Endothelial cell (in vitro differentiated cells): ENCODE results near the gene ARL11. TPM values are rescaled to one million over a fixed set of nuclear protein-coding genes. Genes with fewer than 3 reads are reported as not detected.

ENCODE experiments used
- DNase-seq: peaks from one replicate; pipeline ENCODE4 v3.0.0; 2021; ENCODE audit warnings: low spot score
- H3K27ac Mint-ChIP-seq: one replicate; pipeline ENCODE4 v1.8.0; 2021; ENCODE audit warnings: mixed read lengths, inconsistent platforms; ENCODE audit not compliant: unreplicated experiment
- H3K27me3 Mint-ChIP-seq: one replicate; pipeline ENCODE4 v1.8.0; 2021; ENCODE audit warnings: mild to moderate bottlenecking, moderate library complexity, mixed read lengths, inconsistent platforms; ENCODE audit not compliant: unreplicated experiment
- H3K36me3 Mint-ChIP-seq: one replicate; pipeline ENCODE4 v1.8.0; 2021; ENCODE audit warnings: mild to moderate bottlenecking, low read depth, mixed read lengths, inconsistent platforms; ENCODE audit not compliant: unreplicated experiment
- H3K4me1 Mint-ChIP-seq: one replicate; pipeline ENCODE4 v1.8.0; 2021; ENCODE audit warnings: mild to moderate bottlenecking, mixed read lengths, inconsistent platforms; ENCODE audit not compliant: unreplicated experiment
- H3K4me3 Mint-ChIP-seq: one replicate; pipeline ENCODE4 v1.8.0; 2021; ENCODE audit warnings: mild to moderate bottlenecking, mixed read lengths, inconsistent platforms; ENCODE audit not compliant: unreplicated experiment
- H3K9me3 Mint-ChIP-seq: one replicate; pipeline ENCODE4 v1.8.0; 2021; ENCODE audit warnings: mixed read lengths, inconsistent platforms; ENCODE audit not compliant: unreplicated experiment
- total RNA-seq: library from RNA; stranded (reverse); fragmentation: NEBNext Ultra II Directional; extraction: Animal tissue kit (Norgen Biotek cat#: 25700); gene quantifications from one replicate; pipeline ENCODE4 v1.2.1, GENCODE V29; 2021; ENCODE audit not compliant: unreplicated experiment
- TF ChIP-seq, protein P1 (sequence below): fragments of 200-600 bp; sonication (generic); IDR thresholded peaks from one replicate; pipeline ENCODE4 v1.5.0; 2021; ENCODE audit warnings: antibody characterized with exemption; ENCODE audit not compliant: unreplicated experiment

The ARL11 gene
- total RNA-seq, 1 donor from 2014 or later: 1.4 TPM

DNA sequence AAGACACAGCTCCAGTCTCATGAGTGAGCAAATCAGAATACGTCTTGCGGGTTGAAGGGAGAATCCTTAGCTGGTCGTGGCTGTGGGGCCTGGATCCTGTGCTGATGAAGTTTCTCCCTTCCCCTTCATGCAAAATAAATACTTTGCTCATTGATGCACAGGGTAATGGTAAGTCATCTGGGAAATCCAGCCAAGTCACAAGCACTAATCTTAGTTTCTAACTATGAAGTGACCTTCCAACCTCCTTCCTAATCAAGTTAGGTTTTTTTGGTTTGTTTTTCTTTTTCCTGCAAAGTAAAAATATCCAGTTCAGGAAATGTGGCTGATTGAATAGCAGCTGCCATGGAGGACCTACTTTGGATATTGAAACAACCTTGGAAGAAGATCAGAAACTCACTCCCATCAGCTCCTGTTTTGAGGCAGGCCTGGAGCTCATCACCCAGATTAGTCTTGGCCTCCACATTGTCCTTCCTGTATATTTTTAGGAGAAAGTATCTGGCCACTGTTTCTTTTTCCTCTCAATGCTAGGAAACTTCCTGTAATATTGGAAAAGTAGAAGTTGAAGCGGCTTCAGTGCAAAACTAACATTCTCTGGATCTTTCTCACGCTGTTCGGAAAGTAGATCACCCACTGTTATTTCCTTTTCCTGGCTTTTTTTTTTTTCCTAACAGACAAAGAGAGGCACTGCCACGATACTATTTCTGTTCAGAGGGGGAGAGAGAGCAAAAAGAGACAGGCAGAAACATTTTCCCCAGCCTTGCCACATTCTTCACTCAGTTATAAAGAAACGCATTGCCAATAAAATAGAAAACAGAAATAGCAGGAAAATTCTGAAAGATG, 12.3 kb upstream of the ARL11 start:
- peaks cover 8% of the 10 kb centered on the region for H3K27me3 Mint-ChIP-seq
- no peak for DNase-seq

DNA sequence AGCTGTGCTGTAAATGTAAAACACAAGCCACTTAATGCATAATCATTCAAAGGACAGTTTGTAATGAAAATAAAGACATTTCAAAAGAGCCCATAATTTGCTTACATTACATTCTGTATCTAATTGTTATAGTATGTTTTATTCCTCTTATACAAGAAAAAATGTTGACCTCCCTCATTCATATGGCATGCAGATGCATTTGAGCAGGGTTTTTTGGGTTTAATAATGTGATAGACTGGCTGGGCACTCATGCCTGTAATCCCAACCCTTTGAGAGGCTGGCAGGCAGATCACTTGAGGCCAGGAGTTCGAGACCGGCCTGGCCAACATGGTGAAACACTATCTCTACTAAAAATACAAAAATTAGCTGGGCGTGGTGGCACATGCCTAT, 11.6 kb upstream of the ARL11 start:
- H3K4me1 Mint-ChIP-seq: peaks cover 32% of the 10 kb centered on the region
- TF ChIP-seq, protein P1, sequence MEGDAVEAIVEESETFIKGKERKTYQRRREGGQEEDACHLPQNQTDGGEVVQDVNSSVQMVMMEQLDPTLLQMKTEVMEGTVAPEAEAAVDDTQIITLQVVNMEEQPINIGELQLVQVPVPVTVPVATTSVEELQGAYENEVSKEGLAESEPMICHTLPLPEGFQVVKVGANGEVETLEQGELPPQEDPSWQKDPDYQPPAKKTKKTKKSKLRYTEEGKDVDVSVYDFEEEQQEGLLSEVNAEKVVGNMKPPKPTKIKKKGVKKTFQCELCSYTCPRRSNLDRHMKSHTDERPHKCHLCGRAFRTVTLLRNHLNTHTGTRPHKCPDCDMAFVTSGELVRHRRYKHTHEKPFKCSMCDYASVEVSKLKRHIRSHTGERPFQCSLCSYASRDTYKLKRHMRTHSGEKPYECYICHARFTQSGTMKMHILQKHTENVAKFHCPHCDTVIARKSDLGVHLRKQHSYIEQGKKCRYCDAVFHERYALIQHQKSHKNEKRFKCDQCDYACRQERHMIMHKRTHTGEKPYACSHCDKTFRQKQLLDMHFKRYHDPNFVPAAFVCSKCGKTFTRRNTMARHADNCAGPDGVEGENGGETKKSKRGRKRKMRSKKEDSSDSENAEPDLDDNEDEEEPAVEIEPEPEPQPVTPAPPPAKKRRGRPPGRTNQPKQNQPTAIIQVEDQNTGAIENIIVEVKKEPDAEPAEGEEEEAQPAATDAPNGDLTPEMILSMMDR: no peak
- H3K36me3 Mint-ChIP-seq: no peaks in the 10 kb centered on the region
- H3K9me3 Mint-ChIP-seq: no peaks in the 10 kb centered on the region
- no peak overlapping the region for H3K4me3 Mint-ChIP-seq
- H3K27me3 Mint-ChIP-seq: peaks cover 8% of the 10 kb centered on the region
- peak overlapping the region; percentile 98 for H3K27ac Mint-ChIP-seq
- DNase-seq: no peak

More for the DNA sequence above, 12.3 kb upstream of the ARL11 start:
- peak overlapping the region; percentile 98 for H3K27ac Mint-ChIP-seq
- TF ChIP-seq, protein P1: no peak
- no peaks in the 10 kb centered on the region for H3K36me3 Mint-ChIP-seq
- peak overlapping the region; percentile 54 for H3K4me3 Mint-ChIP-seq
- H3K9me3 Mint-ChIP-seq: no peaks in the 10 kb centered on the region
- H3K4me1 Mint-ChIP-seq: peaks cover 32% of the 10 kb centered on the region

DNA sequence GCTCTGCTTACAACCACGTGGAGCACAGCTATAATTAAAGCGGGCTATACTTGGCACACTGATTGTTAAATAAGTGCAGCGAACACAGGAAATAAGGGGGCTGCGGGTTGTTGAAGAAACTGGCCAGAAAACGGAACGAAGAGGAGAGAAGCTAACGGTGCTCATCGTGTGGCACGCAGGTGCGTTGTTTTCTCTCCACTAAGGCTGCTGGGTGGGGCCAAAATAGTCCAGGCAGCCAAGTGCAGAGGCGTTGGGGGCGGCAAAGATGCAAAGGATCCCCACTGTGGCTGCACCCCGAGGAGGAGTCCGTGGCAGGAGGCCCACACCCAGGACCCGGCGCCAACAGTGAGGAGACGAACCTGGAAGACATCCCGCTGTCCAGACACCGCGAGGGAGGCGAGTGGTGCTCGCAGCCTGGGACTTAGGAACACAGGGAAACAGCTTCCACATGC, 8.1 kb upstream of the ARL11 start:
- Mint-ChIP-seq H3K27ac (no peak overlapping the region), H3K27me3 (peaks cover 8% of the 10 kb centered on the region), H3K36me3 (no peaks in the 10 kb centered on the region), H3K4me3 (no peak overlapping the region), H3K9me3 (no peaks in the 10 kb centered on the region), H3K4me1 (peaks cover 32% of the 10 kb centered on the region)
- DNase-seq: no peak
- TF ChIP-seq, protein P1: no peak

DNA sequence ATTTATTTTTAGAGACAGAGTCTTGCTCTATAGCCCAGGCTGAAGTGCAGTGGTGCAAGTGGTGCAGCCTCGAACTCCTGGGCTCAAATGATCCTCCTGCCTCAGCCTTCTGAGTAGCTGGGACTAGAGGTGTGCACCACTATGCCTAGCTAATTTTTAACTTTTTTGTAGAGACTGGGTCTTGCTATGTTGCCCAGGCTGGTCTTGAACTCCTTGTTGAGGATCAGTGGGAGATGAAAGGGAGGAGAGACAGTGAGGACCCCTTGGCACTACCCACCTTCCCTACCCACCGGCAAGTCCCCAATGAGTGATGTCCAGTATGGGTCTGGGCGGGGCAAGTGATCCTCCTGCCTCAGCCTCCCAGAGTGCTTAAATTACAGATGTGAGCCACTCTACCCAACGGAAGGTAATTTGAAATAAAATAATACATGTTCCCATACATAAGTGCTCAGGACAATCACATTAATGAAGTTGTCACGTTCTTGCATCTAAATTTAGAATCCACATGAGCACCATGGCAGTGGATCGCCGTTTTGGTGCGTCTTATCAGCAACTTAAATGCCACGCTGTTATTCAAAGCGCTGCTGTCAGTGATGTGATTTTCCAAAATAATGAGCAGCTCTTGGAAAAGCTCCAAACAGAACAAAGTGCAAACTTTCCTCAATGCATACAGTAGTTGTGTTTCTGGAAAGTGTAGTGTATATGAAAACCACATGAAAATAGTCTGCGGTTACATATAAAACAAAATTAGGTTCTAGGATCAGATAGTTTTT, 5.9 kb upstream of the ARL11 start:
- Mint-ChIP-seq H3K36me3 (no peaks in the 10 kb centered on the region), H3K27me3 (peaks cover 3% of the 10 kb centered on the region), H3K9me3 (no peaks in the 10 kb centered on the region), H3K4me1 (peaks cover 20% of the 10 kb centered on the region), H3K27ac (no peak overlapping the region), H3K4me3 (no peak overlapping the region)
- TF ChIP-seq, protein P1: no peak
- DNase-seq: no peak
